WTC11 (cell line): ENCODE results near the gene ZMIZ2. TPM values are rescaled to one million over a fixed set of nuclear protein-coding genes. Genes with fewer than 3 reads are reported as not detected.

Experiments used
- ATAC-seq: fragments of 200-7000 bp; cut with Tn5 transposase; 2 replicates; pipeline ENCODE4 v1.10.0; 2021; ENCODE audit warnings: mild to moderate bottlenecking, moderate library complexity
- CTCF ChIA-PET: fragments of 300-600 bp; sonication (Branson Sonifier 250); formaldehyde crosslinking; loops from one replicate; lab custom pipeline; 2021; ENCODE audit warnings: antibody characterized with exemption; lab: Charles Lee
- POLR2A ChIA-PET: fragments of 350-600 bp; sonication (Branson Sonifier 250); formaldehyde crosslinking; loops from one replicate; lab custom pipeline; 2021; ENCODE audit warnings: antibody characterized with exemption; lab: Charles Lee
- DNase-seq: peaks from one replicate; pipeline ENCODE4 v3.0.0; 2021; ENCODE audit warnings: low spot score
- H3K27ac Mint-ChIP-seq: 2 replicates; pipeline ENCODE4 v1.8.0; 2021; ENCODE audit warnings: mixed read lengths
- H3K27me3 Mint-ChIP-seq: 2 replicates; pipeline ENCODE4 v1.8.0; 2021; ENCODE audit warnings: low read depth, mild to moderate bottlenecking, moderate library complexity, mixed read lengths
- H3K36me3 Mint-ChIP-seq: 2 replicates; pipeline ENCODE4 v1.8.0; 2021; ENCODE audit warnings: mixed read lengths
- H3K4me1 Mint-ChIP-seq: 2 replicates; pipeline ENCODE4 v1.8.0; 2022; ENCODE audit warnings: mixed read lengths
- H3K4me3 Mint-ChIP-seq: 2 replicates; pipeline ENCODE4 v1.8.0; 2021; ENCODE audit warnings: mild to moderate bottlenecking, moderate library complexity, mixed read lengths
- H3K9me3 Mint-ChIP-seq: 2 replicates; pipeline ENCODE4 v1.8.0; 2021; ENCODE audit warnings: mixed read lengths
- ATF6 ChIP-seq: sonication (generic); formaldehyde crosslinking; IDR thresholded peaks from 2 replicates; pipeline ENCODE4 v1.8.1; 2023; ENCODE audit warnings: mild to moderate bottlenecking, missing genetic modification reagents
- CBFB ChIP-seq: sonication (generic); formaldehyde crosslinking; IDR thresholded peaks from 2 replicates; pipeline ENCODE4 v1.8.1; 2022; ENCODE audit warnings: mild to moderate bottlenecking, low read depth, missing genetic modification reagents
- EMX1 ChIP-seq: fragments of 250-450 bp; sonication (Bioruptor Pico); IDR thresholded peaks from 2 replicates; pipeline ENCODE4 v1.8.0; 2021; ENCODE audit warnings: mild to moderate bottlenecking
- ESRRA ChIP-seq: sonication (generic); formaldehyde crosslinking; IDR thresholded peaks from 2 replicates; pipeline ENCODE4 v1.8.1; 2022; ENCODE audit warnings: mild to moderate bottlenecking, missing genetic modification reagents, borderline replicate concordance
- FOXP1 ChIP-seq: sonication (generic); formaldehyde crosslinking; IDR thresholded peaks from 2 replicates; pipeline ENCODE4 v1.8.0; 2022; ENCODE audit warnings: missing genetic modification reagents, mild to moderate bottlenecking, moderate library complexity, borderline replicate concordance
- JUN ChIP-seq: sonication (generic); formaldehyde crosslinking; IDR thresholded peaks from 2 replicates; pipeline ENCODE4 v1.8.0; 2023; ENCODE audit warnings: mild to moderate bottlenecking, missing genetic modification reagents
- KAT7 ChIP-seq: sonication (generic); formaldehyde crosslinking; IDR thresholded peaks from 2 replicates; pipeline ENCODE4 v1.8.1; 2023; ENCODE audit warnings: missing genetic modification reagents, mild to moderate bottlenecking, borderline replicate concordance
- NFATC4 ChIP-seq: fragments of 250-450 bp; sonication (Bioruptor Pico); IDR thresholded peaks from 2 replicates; pipeline ENCODE4 v1.9.0; 2021; ENCODE audit warnings: mild to moderate bottlenecking
- NFE2L1 ChIP-seq: sonication (generic); formaldehyde crosslinking; IDR thresholded peaks from 2 replicates; pipeline ENCODE4 v1.8.1; 2023; ENCODE audit warnings: missing genetic modification reagents
- SMAD3 ChIP-seq: sonication (generic); formaldehyde crosslinking; IDR thresholded peaks from 2 replicates; pipeline ENCODE4 v1.8.0; 2022; ENCODE audit warnings: missing genetic modification reagents, mild to moderate bottlenecking, borderline replicate concordance
- TEAD4 ChIP-seq: sonication (generic); formaldehyde crosslinking; IDR thresholded peaks from 2 replicates; pipeline ENCODE4 v1.8.0; 2022; ENCODE audit warnings: mild to moderate bottlenecking, missing genetic modification reagents
- ZNF121 ChIP-seq: sonication (generic); formaldehyde crosslinking; IDR thresholded peaks from 2 replicates; pipeline ENCODE4 v1.8.0; 2023; ENCODE audit warnings: missing genetic modification reagents
- ZNF138 ChIP-seq: sonication (generic); formaldehyde crosslinking; conservative IDR thresholded peaks from 2 replicates; pipeline ENCODE4 v1.8.1; 2022; ENCODE audit warnings: mild to moderate bottlenecking, moderate library complexity, missing genetic modification reagents
- ZNF232 ChIP-seq: sonication (generic); formaldehyde crosslinking; IDR thresholded peaks from 2 replicates; pipeline ENCODE4 v1.8.0; 2022; ENCODE audit warnings: mild to moderate bottlenecking, missing genetic modification reagents
- ZNF263 ChIP-seq: sonication (generic); formaldehyde crosslinking; IDR thresholded peaks from 2 replicates; pipeline ENCODE4 v1.8.1; 2022; ENCODE audit warnings: low read depth, mild to moderate bottlenecking, moderate library complexity, missing genetic modification reagents
- ZNF317 ChIP-seq: sonication (generic); formaldehyde crosslinking; IDR thresholded peaks from 2 replicates; pipeline ENCODE4 v1.8.1; 2023; ENCODE audit warnings: low read depth, mild to moderate bottlenecking, moderate library complexity, missing genetic modification reagents, borderline replicate concordance
- ZNF423 ChIP-seq: fragments of 250-450 bp; sonication (Bioruptor Pico); IDR thresholded peaks from 2 replicates; pipeline ENCODE4 v2.1.2; 2022; ENCODE audit warnings: mild to moderate bottlenecking, moderate library complexity
- total RNA-seq: library from RNA; stranded (reverse); gene quantifications from 3 replicates; pipeline ENCODE4 v1.2.3, GENCODE V29; 2021
- TF ChIP-seq, protein P1 (sequence below): sonication (generic); formaldehyde crosslinking; IDR thresholded peaks from 2 replicates; pipeline ENCODE4 v1.8.0; 2022; ENCODE audit warnings: mild to moderate bottlenecking, missing genetic modification reagents
- TF ChIP-seq, protein P2 (sequence below): fragments of 250-450 bp; sonication (Bioruptor Pico); conservative IDR thresholded peaks from 2 replicates; pipeline ENCODE4 v1.9.0; 2021; ENCODE audit warnings: mild to moderate bottlenecking
- TF ChIP-seq, protein P3 (sequence below): sonication (generic); formaldehyde crosslinking; IDR thresholded peaks from 2 replicates; pipeline ENCODE4 v1.8.1; 2022; ENCODE audit warnings: missing genetic modification reagents, borderline replicate concordance

ZMIZ2 gene
- total RNA-seq, 1 experiment from 2014 or later: 102 TPM

DNA sequence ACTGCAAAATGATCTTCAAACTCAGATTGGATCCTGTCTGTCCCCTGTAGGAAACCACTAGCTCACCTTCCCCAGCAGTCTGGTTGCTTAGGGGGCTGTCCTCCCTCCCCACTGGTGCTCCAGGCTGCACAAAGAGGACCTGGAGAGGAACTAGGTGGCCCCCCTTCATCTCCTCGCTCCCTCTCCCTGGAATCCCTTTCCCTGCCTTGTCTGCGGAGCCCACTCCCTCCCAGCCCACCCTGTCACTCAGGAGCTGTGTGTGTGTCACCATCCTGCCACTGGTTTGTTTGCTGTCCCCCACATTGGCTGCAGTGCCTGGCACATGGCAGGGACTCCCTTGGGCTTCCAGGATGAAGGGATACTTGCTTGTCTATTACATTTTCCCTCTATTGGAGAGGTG is 35.5 kb upstream of the ZMIZ2 start (continued):
- TF ChIP-seq, protein P1, sequence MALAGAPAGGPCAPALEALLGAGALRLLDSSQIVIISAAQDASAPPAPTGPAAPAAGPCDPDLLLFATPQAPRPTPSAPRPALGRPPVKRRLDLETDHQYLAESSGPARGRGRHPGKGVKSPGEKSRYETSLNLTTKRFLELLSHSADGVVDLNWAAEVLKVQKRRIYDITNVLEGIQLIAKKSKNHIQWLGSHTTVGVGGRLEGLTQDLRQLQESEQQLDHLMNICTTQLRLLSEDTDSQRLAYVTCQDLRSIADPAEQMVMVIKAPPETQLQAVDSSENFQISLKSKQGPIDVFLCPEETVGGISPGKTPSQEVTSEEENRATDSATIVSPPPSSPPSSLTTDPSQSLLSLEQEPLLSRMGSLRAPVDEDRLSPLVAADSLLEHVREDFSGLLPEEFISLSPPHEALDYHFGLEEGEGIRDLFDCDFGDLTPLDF (CRISPR knock-in tag): no peak
- no peak for TF ChIP-seq ATF6 (CRISPR knock-in tag)
- no peak for TF ChIP-seq CBFB (CRISPR knock-in tag)
- no peak for TF ChIP-seq ZNF121 (CRISPR knock-in tag)
- no peak for TF ChIP-seq ZNF232
- no peak for TF ChIP-seq ZNF423 (CRISPR knock-in tag)
- TF ChIP-seq FOXP1 (CRISPR knock-in tag): no peak
- no peak for TF ChIP-seq KAT7 (CRISPR knock-in tag)
- TF ChIP-seq EMX1 (CRISPR knock-in tag): no peak
- no peak for TF ChIP-seq NFE2L1

DNA sequence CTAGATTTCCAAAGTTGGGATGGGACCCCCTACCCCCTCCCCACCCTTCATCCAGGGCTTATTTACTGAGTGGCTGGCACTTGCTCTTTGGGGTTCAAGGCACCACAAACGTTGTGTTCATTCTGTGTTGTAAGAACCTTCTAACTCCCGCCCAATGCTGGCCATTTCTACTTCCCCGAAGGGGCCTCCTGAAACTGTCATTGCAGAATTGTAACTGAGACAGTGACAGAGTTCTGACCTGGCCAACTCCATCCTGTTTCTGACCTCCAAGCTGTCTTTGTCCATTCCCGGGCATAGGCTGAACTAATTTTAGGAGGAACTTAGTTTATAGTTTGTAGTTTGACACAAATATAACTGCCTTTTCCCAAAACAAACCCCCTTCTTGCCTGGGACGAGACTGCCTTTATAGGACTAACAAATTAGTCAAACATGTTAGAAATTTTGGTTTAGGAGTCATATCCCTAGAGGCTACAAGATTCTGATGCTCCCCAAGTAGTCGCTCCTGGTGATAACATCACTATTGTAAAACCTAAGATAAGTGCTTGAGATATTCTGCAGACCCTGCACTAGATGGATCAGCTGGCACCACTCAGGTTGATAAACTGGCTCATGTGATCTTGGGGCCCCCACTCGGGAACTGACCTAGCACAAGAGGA is 34.8 kb upstream of the ZMIZ2 start:
- POLR2A ChIA-PET: no interaction called here
- DNase-seq: no peak
- no peaks in the 10 kb centered on the region for H3K4me1 Mint-ChIP-seq
- H3K36me3 Mint-ChIP-seq: peaks cover 3% of the 10 kb centered on the region; the same call in 1 of the 2 replicates
- CTCF ChIA-PET: no interaction called here
- H3K9me3 Mint-ChIP-seq: peaks cover 6% of the 10 kb centered on the region; the same call in 1 of the 2 replicates
- no peak overlapping the region for H3K27ac Mint-ChIP-seq
- TF ChIP-seq ESRRA (no peak), ZNF138 (CRISPR knock-in tag) (no peak), ZNF423 (CRISPR knock-in tag) (no peak)
- TF ChIP-seq, protein P2, sequence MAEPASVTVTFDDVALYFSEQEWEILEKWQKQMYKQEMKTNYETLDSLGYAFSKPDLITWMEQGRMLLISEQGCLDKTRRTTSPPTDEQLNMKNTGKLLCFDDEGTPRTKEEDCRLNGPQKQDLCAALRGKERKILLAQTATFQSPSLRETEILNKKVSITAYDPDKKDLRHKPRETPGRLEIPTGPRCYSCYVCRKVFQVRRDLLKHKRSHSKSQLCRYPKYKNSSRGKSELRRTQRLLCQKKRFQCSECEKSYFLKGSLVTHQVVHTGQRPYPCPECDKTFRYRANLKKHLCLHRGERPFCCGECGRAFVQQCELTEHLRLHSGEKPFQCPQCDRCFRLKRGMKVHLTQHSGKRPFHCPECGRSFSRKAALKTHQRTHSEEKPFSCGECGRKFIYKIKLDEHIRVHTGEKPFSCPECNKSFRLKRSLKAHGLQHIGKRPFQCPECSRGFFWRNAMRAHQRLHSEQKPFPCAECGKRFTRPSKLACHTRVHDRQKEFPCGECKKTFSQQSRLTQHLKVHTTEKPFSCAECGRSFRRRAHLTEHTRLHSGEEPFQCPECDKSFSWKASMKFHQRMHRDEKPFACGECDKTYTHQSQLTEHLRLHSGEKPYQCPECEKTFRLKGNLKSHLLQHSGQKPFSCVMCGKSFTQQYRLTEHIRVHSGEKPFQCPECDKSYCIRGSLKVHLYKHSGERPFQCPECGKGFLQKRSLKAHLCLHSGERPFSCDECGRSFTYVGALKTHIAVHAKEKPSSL (CRISPR knock-in tag): no peak
- H3K27me3 Mint-ChIP-seq: no peaks in the 10 kb centered on the region; the same call in 1 of the 2 replicates
- no peak for ATAC-seq
- H3K4me3 Mint-ChIP-seq: no peak overlapping the region

DNA sequence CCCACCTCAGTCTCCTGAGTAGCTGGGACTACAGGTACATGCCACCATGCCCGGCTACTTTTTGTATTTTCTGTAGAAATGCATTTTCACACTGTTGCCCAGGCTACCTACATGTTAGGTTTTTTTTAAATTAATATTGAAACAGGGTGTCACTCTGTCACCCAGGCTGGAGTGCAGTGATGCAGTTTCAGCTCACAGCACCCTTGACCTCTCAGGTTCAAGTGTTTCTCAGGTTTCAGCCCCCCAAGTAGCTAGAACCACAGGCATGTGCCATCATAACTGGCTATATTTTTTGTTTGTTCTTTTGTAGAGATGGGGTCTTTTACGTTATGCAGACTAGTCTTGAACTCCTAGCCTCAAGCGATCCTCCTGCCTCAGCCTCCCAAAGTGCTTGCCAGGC is 32.4 kb upstream of the ZMIZ2 start:
- no peak overlapping the region for H3K27ac Mint-ChIP-seq
- no peak for ATAC-seq
- peaks cover 5% of the 10 kb centered on the region; the same call in 1 of the 2 replicates for H3K36me3 Mint-ChIP-seq
- DNase-seq: no peak
- H3K27me3 Mint-ChIP-seq: no peaks in the 10 kb centered on the region; the same call in 1 of the 2 replicates
- no peak overlapping the region for H3K4me3 Mint-ChIP-seq
- CTCF ChIA-PET: no interaction called here
- H3K4me1 Mint-ChIP-seq: no peaks in the 10 kb centered on the region
- peaks cover 15% of the 10 kb centered on the region for H3K9me3 Mint-ChIP-seq
- TF ChIP-seq ZNF423 (CRISPR knock-in tag) (no peak), ZNF263 (CRISPR knock-in tag) (no peak), TEAD4 (CRISPR knock-in tag) (no peak), NFATC4 (CRISPR knock-in tag) (no peak), ZNF317 (CRISPR knock-in tag) (no peak), JUN (CRISPR knock-in tag) (no peak), SMAD3 (CRISPR knock-in tag) (no peak)
- TF ChIP-seq, protein P3, sequence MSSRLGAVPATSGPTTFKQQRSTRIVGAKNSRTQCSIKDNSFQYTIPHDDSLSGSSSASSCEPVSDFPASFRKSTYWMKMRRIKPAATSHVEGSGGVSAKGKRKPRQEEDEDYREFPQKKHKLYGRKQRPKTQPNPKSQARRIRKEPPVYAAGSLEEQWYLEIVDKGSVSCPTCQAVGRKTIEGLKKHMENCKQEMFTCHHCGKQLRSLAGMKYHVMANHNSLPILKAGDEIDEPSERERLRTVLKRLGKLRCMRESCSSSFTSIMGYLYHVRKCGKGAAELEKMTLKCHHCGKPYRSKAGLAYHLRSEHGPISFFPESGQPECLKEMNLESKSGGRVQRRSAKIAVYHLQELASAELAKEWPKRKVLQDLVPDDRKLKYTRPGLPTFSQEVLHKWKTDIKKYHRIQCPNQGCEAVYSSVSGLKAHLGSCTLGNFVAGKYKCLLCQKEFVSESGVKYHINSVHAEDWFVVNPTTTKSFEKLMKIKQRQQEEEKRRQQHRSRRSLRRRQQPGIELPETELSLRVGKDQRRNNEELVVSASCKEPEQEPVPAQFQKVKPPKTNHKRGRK (CRISPR knock-in tag): no peak
- TF ChIP-seq, all 79 proteins: peak for 0
- POLR2A ChIA-PET: no interaction called here
